Gastrocnemius medialis (tissue), 4 donors: ENCODE measurements around the gene LHX1. TPM values are rescaled to one million over a fixed set of nuclear protein-coding genes. Genes with fewer than 3 reads are reported as not detected.

Source experiments
- ATAC-seq, 2 donors: fragments of 150-250 bp; one replicate each; pipeline ENCODE4 v1.9.1; 2016
- DNase-seq, 2 donors: peaks; one replicate each; pipeline ENCODE4 v3.0.0-alpha.2; 2019
- H3K27ac ChIP-seq, 4 donors: fragments of 200-600 bp; sonication (generic); 1 replicate in 1 of 4; 2 replicates in 3 of 4; pipeline ENCODE4 v1.5.1; 2016 to 2018; ENCODE audit warnings: mild to moderate bottlenecking in 2 of 4, moderate library complexity in 1 of 4
- H3K27me3 ChIP-seq, 3 donors: fragments of 200-600 bp; sonication (generic) in 2 of 3; 1 replicate in 1 of 3; 2 replicates in 2 of 3; pipeline versions ENCODE4 v1.5.1 to v1.6.0; 2016 to 2019; ENCODE audit warnings: mild to moderate bottlenecking in 1 of 3, moderate library complexity in 1 of 3
- H3K36me3 ChIP-seq, 2 donors: fragments of 200-600 bp; sonication (generic) in 1 of 2; one replicate each; pipeline ENCODE4 v1.5.1; 2017 to 2018
- H3K4me1 ChIP-seq, 2 donors: fragments of 200-600 bp; sonication (generic) in 1 of 2; one replicate each; pipeline ENCODE4 v1.5.1; 2016 to 2017; ENCODE audit warnings: mild to moderate bottlenecking in 2 of 2
- H3K4me3 ChIP-seq, 4 donors: fragments of 200-600 bp; sonication (generic) in 3 of 4; 1 replicate in 1 of 4; 2 replicates in 3 of 4; pipeline ENCODE4 v1.5.1; 2016 to 2019; ENCODE audit warnings: mild to moderate bottlenecking in 2 of 4
- H3K9me3 ChIP-seq, 3 donors: fragments of 200-600 bp; sonication (generic) in 2 of 3; 1 replicate in 1 of 3; 2 replicates in 2 of 3; pipeline ENCODE4 v1.5.1; 2016 to 2019
- POLR2A ChIP-seq, 2 donors: fragments of 450-650 bp; IDR thresholded peaks; one replicate each; pipeline ENCODE4 v1.6.1; 2017; ENCODE audit warnings: antibody characterized with exemption in 2 of 2, mild to moderate bottlenecking in 2 of 2, moderate library complexity in 2 of 2
- in situ Hi-C, 4 donors: fragments of 200-750 bp; cut with MboI; loops; one replicate each; pipeline versions ENCODE4 v1.15.0 to v1.8.0; 2017; ENCODE audit warnings: low sequenced_read_pairs in 4 of 4
- intact Hi-C: fragments of 100-400 bp; cut with DNase I; formaldehyde crosslinking; loops from one replicate; pipeline ENCODE4 v1.15.1; 2023; ENCODE audit warnings: low total_unique reads
- total RNA-seq, 4 donors: library from RNA; depleted of rRNA; stranded (reverse); fragments of >200 nt; gene quantifications; one replicate each; pipeline versions ENCODE4 v1.1.0 to v1.2.3, GENCODE V29; 2016
- TF ChIP-seq, protein P1 (sequence below), 5 experiments: fragments of 450-650 bp in 3 of 5; fragments of 200-600 bp in 2 of 5; sonication (generic) in 2 of 5; IDR thresholded peaks in 4 of 5; conservative IDR thresholded peaks in 1 of 5; 1 replicate in 4 of 5; 2 replicates in 1 of 5; pipeline ENCODE4 v1.5.1; 2016 to 2019; ENCODE audit warnings: antibody characterized with exemption in 5 of 5, mild to moderate bottlenecking in 3 of 5, moderate library complexity in 3 of 5

LHX1 gene
- total RNA-seq, 4 donors from 2014 or later = not detected

DNA sequence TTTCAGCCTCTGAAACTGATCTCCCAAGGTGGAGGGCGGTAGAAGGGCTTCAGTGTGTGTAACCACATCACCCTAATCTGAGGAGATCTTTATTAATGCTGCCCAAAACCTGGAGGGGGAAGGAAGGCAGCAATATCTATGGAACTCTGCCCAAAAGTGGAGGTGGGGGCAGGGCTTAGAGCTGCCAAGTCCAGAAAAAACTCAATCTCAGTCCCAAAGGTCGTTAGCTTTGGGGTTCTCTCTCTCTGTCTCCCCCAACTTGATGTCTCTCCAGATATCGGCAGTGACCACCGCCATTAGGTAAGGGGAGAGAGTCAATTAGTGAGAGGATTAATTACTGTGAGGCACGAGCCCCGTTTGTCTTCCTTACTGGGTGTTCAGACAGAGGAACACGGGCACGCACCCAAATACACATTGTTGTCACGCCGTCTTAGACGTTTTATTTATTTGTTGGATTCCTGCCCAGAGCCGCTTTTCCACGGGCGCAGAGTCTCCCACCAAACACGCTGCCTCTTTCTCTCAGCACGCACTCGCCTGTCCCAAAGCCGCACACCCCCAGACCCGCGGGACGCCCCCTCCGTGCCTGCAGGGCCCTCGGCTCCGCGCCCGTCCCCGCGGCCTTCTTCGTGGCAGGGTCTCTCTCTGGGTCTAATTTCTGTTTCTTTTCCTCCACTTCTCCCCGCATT, 5.4 kb upstream of the LHX1 start:
- ATAC-seq (no peak), DNase-seq (no peak)
- H3K36me3 ChIP-seq = no peaks in the 10 kb centered on the region
- TF ChIP-seq POLR2A (IDR thresholded peaks at IDR 0.05) = no peak
- TF ChIP-seq, protein P1, sequence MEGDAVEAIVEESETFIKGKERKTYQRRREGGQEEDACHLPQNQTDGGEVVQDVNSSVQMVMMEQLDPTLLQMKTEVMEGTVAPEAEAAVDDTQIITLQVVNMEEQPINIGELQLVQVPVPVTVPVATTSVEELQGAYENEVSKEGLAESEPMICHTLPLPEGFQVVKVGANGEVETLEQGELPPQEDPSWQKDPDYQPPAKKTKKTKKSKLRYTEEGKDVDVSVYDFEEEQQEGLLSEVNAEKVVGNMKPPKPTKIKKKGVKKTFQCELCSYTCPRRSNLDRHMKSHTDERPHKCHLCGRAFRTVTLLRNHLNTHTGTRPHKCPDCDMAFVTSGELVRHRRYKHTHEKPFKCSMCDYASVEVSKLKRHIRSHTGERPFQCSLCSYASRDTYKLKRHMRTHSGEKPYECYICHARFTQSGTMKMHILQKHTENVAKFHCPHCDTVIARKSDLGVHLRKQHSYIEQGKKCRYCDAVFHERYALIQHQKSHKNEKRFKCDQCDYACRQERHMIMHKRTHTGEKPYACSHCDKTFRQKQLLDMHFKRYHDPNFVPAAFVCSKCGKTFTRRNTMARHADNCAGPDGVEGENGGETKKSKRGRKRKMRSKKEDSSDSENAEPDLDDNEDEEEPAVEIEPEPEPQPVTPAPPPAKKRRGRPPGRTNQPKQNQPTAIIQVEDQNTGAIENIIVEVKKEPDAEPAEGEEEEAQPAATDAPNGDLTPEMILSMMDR (IDR thresholded peaks at IDR 0.05 in 4 of 5, conservative IDR thresholded peaks at IDR 0.05 in 1 of 5) = no peak
- H3K4me1 ChIP-seq = peaks cover 34 to 52% of the 10 kb centered on the region in 2 donors
- in situ Hi-C loops = loop anchor here in 1 of 4 donors (25.0 kb wide), 1 partner anchor 295 kb away; no protein-coding TSS in a partner anchor
- peaks cover 97 to 100% (median 98%) of the 10 kb centered on the region in 3 donors for H3K27me3 ChIP-seq
- H3K27ac ChIP-seq = no peak overlapping the region
- intact Hi-C loops = no loop called here
- peak overlapping the region in 3 of 4 donors; percentile 1 to 50 (median 7) for H3K4me3 ChIP-seq
- no peaks in the 10 kb centered on the region for H3K9me3 ChIP-seq

DNA sequence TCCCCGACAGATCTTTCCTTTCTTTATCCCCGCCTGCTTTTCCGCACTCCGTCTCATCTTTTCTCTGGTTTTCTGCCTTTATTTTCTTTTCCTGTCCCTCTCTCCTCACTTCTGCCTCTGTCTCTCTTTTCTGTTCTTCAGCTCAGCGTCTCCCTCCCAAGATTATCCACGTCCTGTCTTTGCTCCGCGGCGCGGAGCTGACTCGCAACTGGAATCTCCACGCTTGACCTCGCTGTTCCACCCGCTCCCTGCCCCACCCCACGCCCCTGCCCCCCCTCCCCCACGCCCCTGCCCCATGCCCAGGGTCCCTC, 4.9 kb upstream of the LHX1 start:
- intact Hi-C loops (no loop called here), in situ Hi-C loops (loop anchor here in 1 of 4 donors (25.0 kb wide), 1 partner anchor 295 kb away; no protein-coding TSS in a partner anchor)
- Histone ChIP-seq H3K27ac (no peak overlapping the region), H3K27me3 (peaks cover 98 to 100% (median 98%) of the 10 kb centered on the region in 3 donors), H3K4me3 (peak overlapping the region in 3 of 4 donors; percentile 1 to 50 (median 7)), H3K4me1 (peaks cover 39 to 57% of the 10 kb centered on the region in 2 donors), H3K36me3 (no peaks in the 10 kb centered on the region), H3K9me3 (no peaks in the 10 kb centered on the region)
- no peak for ATAC-seq
- TF ChIP-seq, protein P1 (IDR thresholded peaks at IDR 0.05 in 4 of 5, conservative IDR thresholded peaks at IDR 0.05 in 1 of 5) = no peak
- TF ChIP-seq POLR2A (IDR thresholded peaks at IDR 0.05) = no peak
- DNase-seq = no peak

DNA sequence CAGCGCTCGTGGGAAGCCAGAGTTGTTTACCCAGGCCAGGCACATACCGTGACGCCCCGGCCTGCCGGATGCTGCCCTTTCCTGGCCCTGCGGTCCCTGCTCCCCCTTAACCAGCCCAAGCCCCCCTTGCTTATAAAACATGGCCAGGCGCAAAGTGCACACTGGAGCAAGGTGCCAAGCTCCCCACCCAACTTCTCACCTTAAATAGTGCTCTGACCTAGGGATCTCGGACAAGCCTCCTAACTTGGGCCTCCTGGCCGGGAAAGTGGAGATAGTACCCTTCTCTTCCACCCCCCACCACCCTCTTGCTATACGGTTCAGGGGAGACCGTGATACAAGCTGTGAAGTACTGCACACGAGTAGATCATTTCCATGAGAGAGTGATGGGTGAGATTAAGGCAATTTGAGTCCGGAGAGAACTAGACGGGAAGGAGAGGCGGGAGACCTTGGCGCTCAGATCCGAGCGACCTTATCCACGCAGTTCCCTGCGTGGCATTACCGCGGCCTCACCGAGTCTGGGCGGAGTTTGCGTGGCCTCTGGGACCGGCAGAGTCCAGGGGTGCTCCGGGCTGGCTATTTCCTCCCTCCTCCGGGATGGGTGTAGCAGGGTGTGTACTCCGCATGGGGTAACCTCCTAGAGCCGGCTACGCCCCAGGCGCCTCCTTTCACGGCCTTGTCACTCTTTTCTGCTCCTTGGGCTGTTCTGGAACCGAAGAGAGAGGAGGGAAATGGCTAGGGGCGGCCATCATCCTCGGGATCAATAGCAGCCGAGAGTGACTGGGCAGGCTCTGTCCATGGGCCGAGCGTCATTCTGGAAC, 4.4 kb upstream of the LHX1 start:
- intact Hi-C loops = no loop called here
- DNase-seq (no peak), ATAC-seq (no peak)
- in situ Hi-C loops = loop anchor here in 1 of 4 donors (25.0 kb wide), 1 partner anchor 296 kb away; no protein-coding TSS in a partner anchor
- peak overlapping the region in 1 of 4 donors; percentile 24 for H3K4me3 ChIP-seq
- no peaks in the 10 kb centered on the region for H3K36me3 ChIP-seq
- no peak overlapping the region for H3K27ac ChIP-seq
- H3K27me3 ChIP-seq = peaks cover 98 to 100% (median 99%) of the 10 kb centered on the region in 3 donors
- H3K9me3 ChIP-seq = no peaks in the 10 kb centered on the region
- peaks cover 45 to 63% of the 10 kb centered on the region in 2 donors for H3K4me1 ChIP-seq
- TF ChIP-seq POLR2A (IDR thresholded peaks at IDR 0.05) = no peak
- TF ChIP-seq, protein P1 (IDR thresholded peaks at IDR 0.05 in 4 of 5, conservative IDR thresholded peaks at IDR 0.05 in 1 of 5) = no peak

DNA sequence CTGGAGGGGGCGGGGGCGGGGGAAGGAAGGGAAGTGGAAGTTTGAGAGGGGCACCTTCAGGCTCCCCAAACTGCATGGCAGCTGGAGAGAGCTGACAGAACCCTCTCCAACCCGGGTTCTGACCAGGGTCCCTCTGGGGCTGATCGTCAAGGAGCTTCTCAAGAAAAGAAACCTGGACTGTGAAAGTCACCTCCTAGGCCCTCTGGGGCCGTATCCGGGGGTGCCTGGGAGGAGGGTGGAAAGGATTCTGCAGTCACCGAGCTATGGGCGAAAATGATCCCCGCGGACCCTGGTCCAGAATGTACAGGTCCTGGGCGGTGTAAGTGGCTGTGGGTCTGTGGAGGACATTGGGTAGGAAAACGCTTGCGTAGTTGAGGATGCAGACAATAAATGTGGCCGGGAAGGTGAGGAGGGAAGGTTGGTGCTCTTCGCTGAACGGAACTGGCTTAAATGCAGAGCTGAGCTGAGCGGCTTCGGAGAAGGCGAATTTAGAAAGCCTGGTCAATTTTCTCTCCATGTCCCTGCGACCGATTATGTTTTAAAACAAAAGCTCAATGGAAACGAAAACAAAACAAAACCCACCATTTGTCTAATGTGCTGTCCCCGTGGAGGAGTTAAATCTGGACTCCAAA, 3.6 kb upstream of the LHX1 start:
- H3K36me3 ChIP-seq = no peaks in the 10 kb centered on the region
- ATAC-seq (no peak), DNase-seq (no peak)
- intact Hi-C loops = no loop called here
- H3K27ac ChIP-seq = no peak overlapping the region
- peak overlapping the region in 3 of 4 donors; percentile 27 to 48 (median 31) for H3K4me3 ChIP-seq
- in situ Hi-C loops = loop anchor here in 1 of 4 donors (25.0 kb wide), 1 partner anchor 296 kb away; no protein-coding TSS in a partner anchor
- peaks cover 99 to 100% (median 99%) of the 10 kb centered on the region in 3 donors for H3K27me3 ChIP-seq
- no peaks in the 10 kb centered on the region for H3K9me3 ChIP-seq
- H3K4me1 ChIP-seq = peaks cover 52 to 70% of the 10 kb centered on the region in 2 donors
- no peak for TF ChIP-seq POLR2A (IDR thresholded peaks at IDR 0.05)
- TF ChIP-seq, protein P1 (IDR thresholded peaks at IDR 0.05 in 4 of 5, conservative IDR thresholded peaks at IDR 0.05 in 1 of 5) = no peak
